ENCODE data around the gene ARHGAP44.

Gene ARHGAP44

GRCh38 chr17:12990926-12991325 is 201.6 kb downstream of the ARHGAP44 start:
- no peak for DNase-seq (ENCODE audit: low read depth in 1 of 2, low spot score in 1 of 2)
- TF ChIP-seq REST (IDR thresholded peaks at IDR 0.05; ENCODE audit: insufficient replicate concordance, low read depth) (no peak), GABPA (IDR thresholded peaks at IDR 0.05; ENCODE audit: low read depth) (no peak), POLR2AphosphoS5 (IDR thresholded peaks at IDR 0.05; ENCODE audit: low read depth) (no peak), CTCF (IDR thresholded peaks at IDR 0.05; ENCODE audit: insufficient read depth, low read length) (no peak), SPI1 (IDR thresholded peaks at IDR 0.05; ENCODE audit: borderline replicate concordance, low read depth) (no peak)
- Histone ChIP-seq H3K4me3 (replicated peaks; ENCODE audit: insufficient read depth, low read length) (no peak overlapping the region), H3K27me3 (ENCODE audit: insufficient read depth, poor library complexity, severe bottlenecking) (no peaks in the 10 kb centered on the region), H3K27ac (replicated peaks) (no peak overlapping the region)

- H3K27ac ChIP-seq (replicated peaks): no peak overlapping the region
- H3K27me3 ChIP-seq (ENCODE audit: insufficient read depth, poor library complexity, severe bottlenecking): no peaks in the 10 kb centered on the region
- TF ChIP-seq SPI1 (IDR thresholded peaks at IDR 0.05; ENCODE audit: borderline replicate concordance, low read depth) (no peak), POLR2AphosphoS5 (IDR thresholded peaks at IDR 0.05; ENCODE audit: low read depth) (no peak), CTCF (IDR thresholded peaks at IDR 0.05; ENCODE audit: insufficient read depth, low read length) (no peak), GABPA (IDR thresholded peaks at IDR 0.05; ENCODE audit: low read depth) (no peak), REST (IDR thresholded peaks at IDR 0.05; ENCODE audit: insufficient replicate concordance, low read depth) (no peak)
- DNase-seq (ENCODE audit: low read depth in 1 of 2, low spot score in 1 of 2): no peak
- no peak overlapping the region for H3K4me3 ChIP-seq (replicated peaks; ENCODE audit: insufficient read depth, low read length)
Measured at GRCh38 chr17:12992676-12993075, 203.4 kb downstream of the ARHGAP44 start.

- TF ChIP-seq SPI1 (IDR thresholded peaks at IDR 0.05; ENCODE audit: borderline replicate concordance, low read depth) (no peak), POLR2AphosphoS5 (IDR thresholded peaks at IDR 0.05; ENCODE audit: low read depth) (no peak), CTCF (IDR thresholded peaks at IDR 0.05; ENCODE audit: insufficient read depth, low read length) (no peak), REST (IDR thresholded peaks at IDR 0.05; ENCODE audit: insufficient replicate concordance, low read depth) (no peak), GABPA (IDR thresholded peaks at IDR 0.05; ENCODE audit: low read depth) (no peak)
- no peak overlapping the region for H3K4me3 ChIP-seq (replicated peaks; ENCODE audit: insufficient read depth, low read length)
- no peaks in the 10 kb centered on the region for H3K27me3 ChIP-seq (ENCODE audit: insufficient read depth, poor library complexity, severe bottlenecking)
- H3K27ac ChIP-seq (replicated peaks): no peak overlapping the region
- no peak for DNase-seq (ENCODE audit: low read depth in 1 of 2, low spot score in 1 of 2)
Measured at GRCh38 chr17:12993631-12994030, 204.3 kb downstream of the ARHGAP44 start.
